GM19463 (cell line): ENCODE results near the gene HNRNPH2.

Source experiments
- ATAC-seq: cut with Tn5 transposase; IDR thresholded peaks from one replicate; pipeline ENCODE4 v1.9.1; 2021; ENCODE audit warnings: mild to moderate bottlenecking, moderate library complexity; ENCODE audit not compliant: unreplicated experiment

The HNRNPH2 gene

DNA sequence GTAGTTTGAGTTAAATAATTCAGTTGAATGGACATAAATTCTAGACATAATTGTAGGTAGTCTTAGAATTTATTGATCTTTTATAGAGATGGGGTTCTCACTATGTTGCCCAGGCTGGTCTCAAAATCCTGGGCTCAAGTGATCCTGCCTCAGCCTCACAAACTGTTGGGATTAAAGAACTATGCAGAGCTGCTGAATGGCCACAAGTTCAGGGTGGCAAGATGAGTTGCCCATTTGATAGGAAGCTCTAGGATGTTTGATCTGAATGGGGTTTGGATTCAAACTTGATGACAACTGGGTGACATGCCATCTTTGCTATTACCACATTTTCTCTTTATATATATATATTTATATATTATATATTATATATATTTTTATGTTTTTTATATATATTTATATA lies 13.7 kb upstream of the HNRNPH2 start:
- no peak for ATAC-seq

DNA sequence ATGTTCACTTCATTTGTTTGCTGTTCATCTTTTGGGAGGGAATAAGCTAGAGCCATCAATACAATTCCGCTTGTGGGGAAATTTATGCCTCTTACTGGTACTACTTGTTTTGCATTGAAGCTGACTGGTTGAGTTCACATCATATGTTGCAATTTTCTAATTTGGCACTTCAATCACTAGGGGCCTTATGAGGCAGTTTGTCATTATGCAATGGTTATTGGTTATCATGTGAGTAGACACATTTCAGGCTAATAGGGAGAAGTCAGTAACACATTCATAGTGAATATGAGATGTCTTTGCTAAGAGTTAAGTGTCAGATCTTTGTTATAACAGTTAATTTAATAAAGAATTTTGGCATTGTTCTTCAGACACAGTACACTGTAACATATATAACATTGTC lies 12.2 kb upstream of the HNRNPH2 start:
- no peak for ATAC-seq

DNA sequence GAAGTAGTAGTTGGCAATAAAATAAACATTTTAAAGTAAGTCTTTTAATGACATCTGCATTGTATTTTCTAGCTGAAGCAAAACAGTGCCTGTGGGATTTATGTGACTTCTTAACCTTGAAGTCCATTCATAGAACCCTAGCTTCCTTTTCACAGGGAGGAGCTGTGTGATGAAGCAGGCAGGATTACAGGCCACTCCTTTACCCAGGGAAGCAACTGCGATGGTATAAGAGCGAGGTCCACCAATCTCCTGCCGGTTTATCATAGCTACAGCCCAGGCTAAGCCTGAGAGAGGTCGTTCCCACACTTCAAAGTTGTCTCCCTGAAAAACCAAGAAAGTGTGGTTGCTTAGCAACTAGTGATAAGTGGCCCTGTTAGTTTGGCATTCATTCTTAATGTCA lies 10.2 kb upstream of the HNRNPH2 start:
- no peak for ATAC-seq

DNA sequence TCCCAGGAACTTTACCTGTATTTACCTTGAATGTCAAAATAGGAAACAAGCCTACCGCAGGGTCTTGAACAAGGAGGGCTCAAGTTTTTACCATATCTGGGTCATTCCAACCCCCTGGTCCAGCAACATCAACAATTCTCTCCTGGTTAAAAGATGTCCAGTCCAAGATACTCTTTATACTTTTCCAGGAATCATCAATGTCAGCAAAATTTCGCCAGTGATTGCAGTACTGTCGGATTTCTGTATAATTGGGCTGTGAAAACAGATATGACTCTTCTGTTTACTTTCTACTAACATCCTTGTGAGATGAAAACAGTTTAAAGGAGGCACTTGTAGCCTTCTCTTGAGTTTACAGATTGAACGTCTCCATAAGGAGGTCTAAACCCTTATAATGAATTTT lies 9.3 kb upstream of the HNRNPH2 start:
- no peak for ATAC-seq

DNA sequence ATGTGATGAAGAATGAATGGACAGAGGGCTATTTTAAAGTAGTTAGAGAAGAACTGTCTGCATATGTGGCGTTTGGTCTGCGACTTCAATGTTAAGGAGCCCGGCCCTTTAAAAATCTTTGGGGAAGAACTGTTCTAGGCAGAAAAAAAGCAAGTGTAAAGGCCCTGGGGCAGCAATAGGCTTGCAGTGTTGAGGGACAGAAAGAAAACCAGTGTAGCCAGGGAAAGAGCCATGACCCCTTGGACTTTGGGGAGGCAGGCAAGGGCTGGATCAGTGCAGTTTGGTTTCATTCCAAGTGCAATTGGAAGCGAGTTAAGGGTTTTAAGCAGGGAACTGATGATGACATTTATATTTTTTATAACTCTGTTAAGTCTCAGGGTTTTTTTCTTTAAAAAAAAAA lies 8.2 kb upstream of the HNRNPH2 start:
- ATAC-seq, result no peak

DNA sequence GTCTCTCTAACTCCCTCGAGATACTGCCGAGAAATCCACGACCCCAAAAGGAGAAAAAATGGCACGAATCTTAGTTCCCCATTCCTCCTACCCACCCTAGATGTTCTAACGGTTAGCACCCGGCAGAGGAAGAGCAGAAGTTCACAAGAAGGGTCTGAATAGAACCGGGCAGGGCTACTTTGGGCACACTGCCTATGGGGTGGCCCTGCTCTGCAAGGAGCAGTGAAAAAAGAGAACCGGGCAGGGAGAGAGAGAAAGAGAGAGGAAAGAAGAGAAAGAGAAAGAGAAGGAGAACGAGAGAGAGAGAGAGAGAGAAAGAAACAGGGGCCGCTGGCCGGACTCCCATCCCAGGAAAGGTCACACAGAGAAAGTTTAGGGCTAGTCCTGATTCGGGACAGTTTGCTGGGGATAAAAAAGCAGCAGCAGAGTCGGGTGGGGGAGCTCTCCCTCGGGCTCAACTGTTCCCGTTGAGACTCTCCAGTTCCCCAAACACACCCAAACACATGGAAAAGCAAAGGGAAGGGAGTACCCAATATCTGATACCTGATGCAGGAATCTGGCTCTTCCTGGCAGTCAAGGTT lies 765 bp upstream of the HNRNPH2 start:
- no peak for ATAC-seq

DNA sequence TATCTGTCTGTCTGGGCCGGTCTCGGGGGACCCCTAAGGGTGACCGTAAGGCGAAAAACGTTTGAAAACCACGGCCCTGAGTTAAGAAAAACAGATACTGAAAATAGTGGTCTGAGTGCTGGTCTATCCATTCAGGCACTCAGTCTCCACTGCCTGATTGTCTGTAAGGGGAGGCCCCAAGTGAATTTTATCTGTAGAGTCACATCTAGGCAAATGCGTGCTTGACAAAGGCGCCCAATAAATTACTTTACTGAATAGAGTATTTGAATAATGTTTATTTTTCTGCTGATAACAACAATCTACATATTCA lies 465 bp downstream of the HNRNPH2 start:
- ATAC-seq, result no peak

DNA sequence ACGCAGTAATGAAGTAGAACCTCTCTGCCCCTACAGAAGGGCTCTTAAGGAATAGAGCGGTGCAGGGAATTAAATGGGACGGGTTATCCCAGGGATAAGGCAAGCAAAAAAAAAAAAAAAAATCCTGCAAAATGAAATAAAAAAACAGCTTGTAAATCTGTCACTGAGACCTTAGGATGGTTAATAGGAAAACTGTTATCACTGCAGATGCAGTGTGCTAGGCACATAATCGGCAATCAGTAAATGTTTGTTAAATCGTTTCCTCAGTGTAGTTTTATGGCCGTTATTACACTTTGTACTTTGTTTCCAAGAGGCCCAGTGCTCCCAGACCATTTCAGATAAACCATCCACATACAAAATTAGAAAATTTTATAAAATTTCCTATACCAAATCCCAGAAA lies 1.0 kb downstream of the HNRNPH2 start:
- ATAC-seq, result no peak

DNA sequence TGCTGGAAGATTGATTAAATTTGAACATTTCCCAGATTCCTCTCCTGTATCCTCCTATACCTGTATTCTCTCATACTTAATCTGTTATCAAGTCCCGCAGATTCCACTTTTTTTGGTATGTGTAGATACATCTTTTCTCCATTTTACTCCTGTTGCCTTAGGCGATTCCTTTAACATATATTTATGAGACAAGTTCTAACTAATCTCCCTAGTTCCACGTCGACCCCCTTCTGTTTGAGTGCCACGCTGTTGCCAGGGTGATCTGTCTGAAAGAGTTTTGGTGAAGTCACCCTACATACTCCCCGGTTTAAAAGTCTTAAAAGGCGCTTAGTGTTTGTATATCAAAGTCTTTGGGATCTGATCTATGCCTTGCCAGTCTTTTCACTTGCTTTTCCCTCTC lies 2.4 kb downstream of the HNRNPH2 start:
- ATAC-seq, result no peak

DNA sequence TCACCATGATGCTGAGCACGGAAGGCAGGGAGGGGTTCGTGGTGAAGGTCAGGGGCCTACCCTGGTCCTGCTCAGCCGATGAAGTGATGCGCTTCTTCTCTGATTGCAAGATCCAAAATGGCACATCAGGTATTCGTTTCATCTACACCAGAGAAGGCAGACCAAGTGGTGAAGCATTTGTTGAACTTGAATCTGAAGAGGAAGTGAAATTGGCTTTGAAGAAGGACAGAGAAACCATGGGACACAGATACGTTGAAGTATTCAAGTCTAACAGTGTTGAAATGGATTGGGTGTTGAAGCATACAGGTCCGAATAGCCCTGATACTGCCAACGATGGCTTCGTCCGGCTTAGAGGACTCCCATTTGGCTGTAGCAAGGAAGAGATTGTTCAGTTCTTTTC lies 4.0 kb downstream of the HNRNPH2 start:
- ATAC-seq, result no peak

DNA sequence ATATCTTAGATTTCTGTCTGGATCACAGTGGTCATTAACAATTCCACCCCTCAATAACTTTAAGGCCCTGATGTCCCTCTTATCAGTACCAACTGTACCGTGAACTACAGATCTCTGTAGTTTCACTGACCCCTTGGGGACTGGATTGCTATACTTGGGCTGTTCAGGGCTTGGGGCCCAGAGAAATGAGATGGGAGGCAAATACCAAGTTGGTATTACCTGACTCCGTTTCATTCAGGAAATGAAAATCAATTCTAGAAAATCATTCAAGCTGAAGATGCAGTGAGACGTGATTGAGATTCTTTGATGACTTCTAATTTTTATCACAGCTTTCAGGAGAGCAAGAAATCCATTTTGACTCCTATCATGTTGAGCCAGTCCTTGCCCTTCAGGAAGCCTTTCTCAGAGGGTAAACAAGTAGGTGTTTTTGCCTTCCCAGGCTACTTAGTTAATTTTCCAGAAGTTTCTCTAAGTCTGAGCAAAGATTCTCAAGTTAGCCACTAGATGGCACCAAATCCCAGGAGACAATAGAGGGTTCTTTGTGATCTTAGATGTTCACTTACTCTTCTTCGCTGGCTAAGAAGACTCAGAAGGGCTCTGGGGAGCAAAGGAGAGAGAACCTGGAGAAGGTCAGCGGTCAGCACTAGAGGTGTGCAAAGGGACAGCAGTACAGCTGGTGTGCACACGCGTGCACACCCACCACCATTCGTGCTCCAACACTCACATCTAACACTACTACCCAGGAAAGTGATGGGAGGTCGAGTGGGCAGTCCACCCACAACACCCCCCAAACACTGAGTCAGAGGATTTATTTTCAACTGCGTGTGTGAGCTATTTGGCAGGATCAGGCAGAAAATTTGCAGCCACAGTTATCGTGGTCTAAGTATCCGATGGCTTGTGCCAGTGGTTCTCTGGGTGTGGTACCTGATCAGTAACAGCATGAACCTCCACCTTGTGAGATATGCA lies 7.4 kb downstream of the HNRNPH2 start:
- ATAC-seq, result peak; percentile 51

DNA sequence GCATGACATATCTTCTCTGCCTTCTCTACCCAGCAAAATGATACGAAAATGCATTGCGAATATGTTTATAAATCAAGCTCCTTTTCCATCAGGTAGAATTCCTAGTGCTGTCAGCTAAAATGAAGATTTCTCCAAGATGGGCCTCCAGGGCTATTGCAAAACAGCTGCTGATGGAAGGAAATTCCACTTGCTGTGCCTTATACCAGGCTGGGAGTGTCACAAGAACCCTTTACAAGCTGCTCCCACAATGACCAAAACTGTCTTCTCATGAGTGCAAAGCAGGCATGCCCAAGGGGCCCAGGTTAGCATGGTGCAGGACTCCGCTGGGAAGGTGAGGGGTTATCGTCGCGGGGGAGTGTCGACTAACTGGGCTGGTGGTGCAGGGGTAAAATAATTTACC lies 8.7 kb downstream of the HNRNPH2 start:
- no peak for ATAC-seq

DNA sequence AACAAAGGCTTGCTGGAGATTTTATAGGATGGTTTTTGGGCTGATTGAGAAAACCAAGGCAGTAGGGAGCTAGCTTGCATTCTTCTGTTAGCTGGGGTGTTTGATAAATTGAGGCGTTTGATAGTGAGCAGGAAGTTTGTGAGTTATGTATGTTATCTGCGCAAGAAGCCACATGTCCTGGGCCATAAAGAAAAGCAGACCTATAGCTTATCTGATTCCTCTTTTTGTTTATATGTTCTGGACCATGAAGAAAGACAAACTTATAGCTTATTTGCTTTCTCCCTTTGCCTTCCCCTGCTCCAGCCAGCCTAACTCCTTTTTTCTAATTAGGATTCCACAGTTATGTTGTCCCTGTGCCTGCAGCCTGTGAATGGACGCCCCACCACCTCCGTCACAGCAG lies 9.2 kb downstream of the HNRNPH2 start:
- ATAC-seq, result no peak

DNA sequence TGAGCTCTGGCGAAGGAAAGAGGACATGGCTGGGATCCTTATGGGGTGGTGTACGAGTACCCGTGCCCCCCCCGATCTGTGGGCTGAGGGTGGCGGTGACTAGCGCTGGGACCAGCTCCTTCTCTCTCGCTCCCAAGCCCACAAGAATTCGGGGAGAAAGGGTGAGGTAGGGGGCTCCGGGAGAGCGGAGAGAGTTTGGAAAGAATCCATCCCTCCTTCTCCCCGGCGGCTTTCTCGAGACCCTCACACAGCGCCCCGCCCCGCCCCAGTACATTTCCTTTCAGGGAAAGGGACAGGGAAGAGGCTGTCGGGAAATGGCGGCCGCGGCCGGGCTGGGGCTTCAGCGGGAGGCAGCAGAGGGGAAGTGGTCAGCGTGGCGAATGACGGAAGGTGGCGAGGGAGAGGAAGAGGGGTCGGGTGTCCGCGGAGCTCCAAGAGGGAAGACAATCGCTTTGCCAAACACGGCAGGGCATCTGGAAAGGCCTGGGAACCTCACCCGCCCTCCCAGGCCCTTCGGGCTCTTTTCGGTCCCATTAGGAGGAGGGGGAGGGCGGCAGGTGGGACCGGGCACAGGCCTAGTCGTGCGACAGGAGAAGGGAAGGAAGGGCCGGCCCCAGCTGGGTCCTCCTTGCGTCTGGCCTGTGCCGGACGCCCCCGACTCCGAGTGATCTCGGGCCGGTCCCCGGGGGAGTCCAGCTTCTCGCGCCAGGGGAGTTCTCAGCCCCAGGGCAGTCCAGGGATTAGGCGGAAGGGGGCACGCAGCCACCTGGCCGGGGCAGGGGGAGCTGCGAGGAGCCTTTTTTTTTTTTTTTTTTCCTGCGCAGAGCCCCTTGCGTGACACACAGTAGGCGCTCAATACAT lies 10.2 kb downstream of the HNRNPH2 start:
- ATAC-seq, result peak; percentile 44

DNA sequence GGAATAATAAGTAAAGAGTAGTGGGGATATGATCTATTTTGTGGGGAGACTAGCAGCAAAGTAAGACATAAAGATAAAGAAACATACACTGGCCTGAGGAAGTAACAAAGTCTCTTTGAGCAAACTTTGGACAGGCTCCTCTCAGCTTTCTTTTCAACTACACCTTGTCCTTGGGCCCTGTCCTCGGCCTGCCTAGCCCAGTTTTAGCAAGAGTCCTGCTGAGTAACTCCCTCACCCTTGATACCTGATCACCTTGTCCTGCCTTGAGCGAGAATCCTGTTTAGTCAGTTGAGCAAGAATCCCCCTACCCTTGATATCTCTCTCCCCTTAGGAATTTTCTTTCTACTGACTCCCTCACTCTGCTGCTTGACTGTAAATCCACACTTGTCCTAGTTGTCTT lies 11.5 kb downstream of the HNRNPH2 start:
- no peak for ATAC-seq

DNA sequence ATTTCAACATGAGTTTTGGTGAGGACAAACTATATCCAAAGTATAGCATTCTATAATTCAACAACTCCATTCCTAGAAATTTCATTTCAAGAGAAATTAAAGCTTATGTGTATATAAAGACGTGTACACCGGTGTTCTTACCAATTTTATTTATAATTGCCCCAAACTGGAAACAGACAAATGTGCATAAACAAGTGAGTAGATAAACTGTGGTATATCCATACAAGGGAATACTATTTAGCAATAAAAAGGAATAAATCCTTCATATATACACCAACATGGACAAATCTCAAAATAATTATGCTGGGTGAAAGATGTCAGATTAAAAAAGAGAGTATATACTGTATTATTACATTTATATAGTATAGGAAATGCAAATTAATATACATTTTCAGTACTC lies 19.9 kb downstream of the HNRNPH2 start:
- no peak for ATAC-seq

DNA sequence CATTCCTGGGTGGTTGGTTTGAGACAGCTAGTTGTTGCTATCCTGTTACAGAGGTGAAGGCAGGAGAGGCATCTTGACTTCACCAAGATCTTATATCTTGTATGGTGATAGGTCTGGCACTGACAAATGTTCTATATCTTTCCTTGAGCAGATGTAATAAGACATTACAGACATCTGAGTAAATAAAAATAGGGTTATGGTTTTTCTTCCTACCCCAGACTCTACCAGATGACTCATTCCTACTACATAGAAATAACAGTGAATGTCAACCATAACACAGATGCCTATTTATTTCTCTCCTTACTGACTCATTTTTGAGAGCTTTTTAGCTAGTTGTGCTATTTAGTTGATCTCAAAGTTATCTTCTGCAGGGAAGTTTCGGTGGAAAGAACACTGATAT lies 21.9 kb downstream of the HNRNPH2 start:
- ATAC-seq, result peak; percentile 50

DNA sequence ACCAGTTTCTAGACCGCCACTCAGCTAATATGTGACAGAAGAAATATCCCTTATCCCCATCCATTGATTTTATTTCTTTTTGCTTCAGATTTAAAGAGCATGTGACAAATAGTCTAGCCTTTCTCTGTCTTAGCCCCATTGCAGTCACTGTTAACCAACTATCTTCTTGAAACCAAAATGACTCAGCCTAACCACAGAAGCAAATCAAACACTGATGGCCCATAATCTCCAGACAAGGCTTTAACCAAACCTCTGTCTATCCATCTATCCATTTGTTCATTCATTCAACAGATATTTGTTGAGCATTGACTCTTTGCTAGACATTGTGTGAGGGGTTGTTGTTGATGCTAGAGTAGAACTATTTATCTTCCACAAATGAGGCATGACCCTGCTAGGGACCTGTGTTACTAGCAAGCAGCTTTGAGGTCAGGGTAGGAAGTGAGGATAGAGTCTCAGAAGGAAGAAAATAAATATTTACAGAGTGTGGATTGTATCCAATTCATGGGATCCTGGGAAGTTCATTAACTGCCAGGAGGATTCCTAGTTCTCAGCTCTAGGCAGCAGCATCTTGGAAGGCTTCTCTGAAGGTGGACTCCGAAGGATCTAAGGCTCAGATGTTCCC lies 22.5 kb downstream of the HNRNPH2 start:
- peak; percentile 97 for ATAC-seq

DNA sequence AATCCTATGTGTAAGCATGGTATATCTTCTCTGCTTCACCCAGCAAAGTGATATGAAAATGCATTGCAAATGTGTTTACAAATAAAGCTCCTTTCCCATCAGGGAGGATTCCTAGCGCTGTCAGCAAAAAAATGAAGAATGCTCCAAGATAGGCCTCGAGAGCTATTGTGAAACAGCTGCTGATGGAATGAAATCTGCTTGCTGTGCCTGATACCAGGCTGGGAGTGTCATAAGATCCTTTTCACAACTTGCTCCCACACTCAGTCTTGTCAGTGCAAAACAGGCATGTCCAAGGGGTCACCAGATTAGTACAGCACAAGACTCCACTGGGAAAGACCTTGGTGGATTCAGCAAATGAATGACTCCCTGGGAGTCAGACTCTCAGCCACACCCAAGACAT lies 34.1 kb downstream of the HNRNPH2 start:
- ATAC-seq, result no peak

DNA sequence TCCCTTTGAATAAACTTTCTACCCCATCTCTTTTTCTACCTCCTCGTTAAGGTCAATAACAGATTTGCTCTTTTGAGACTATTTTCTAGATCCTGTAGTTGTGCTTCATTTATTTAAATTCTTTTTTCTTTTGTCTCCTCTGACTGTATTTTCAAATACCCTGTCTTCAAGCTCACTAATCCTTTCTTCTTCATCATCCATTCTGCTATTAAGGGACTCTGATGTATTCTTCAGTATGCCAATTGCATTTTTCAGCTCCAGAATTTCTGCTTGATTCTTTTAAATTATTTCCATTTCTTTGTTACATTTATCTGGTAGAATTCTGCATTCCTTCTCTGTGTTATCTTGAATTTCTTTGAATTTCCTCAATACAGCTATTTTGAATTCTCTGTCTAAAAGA lies 41.3 kb downstream of the HNRNPH2 start:
- ATAC-seq, result no peak

DNA sequence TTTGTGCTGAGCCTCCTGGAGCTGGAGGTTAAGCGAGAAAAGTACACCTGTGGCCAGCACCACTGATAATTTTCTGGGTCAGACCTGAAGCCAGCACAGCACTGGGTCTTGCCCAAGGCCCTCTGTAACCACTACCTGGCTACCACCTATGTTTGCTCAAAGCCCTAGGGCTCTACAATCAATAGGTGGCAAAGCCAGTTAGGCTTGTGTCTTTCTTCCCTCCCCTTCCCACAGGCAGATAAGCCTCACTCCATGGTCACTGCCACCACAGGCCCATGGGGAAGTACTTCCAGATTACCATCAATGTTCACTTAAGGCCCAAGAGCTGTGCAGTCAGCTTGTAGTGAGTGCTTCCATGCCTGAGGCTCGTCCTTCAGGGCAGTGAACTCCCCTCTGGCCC lies 42.1 kb downstream of the HNRNPH2 start:
- no peak for ATAC-seq
